UCSD-AML1 (cell line): ENCODE measurements around the gene GOLGA6C.
"Not testable (repeated sequence)": the region's sequence is repeated elsewhere in the genome, so short reads cannot be mapped to it uniquely, and the experiment has no call there.

Experiments used
- DNase-seq: peaks from one replicate; lab custom pipeline; 2025; ENCODE audit not compliant: unreplicated experiment; lab: John Stamatoyannopoulos, UW

Gene GOLGA6C, protein sequence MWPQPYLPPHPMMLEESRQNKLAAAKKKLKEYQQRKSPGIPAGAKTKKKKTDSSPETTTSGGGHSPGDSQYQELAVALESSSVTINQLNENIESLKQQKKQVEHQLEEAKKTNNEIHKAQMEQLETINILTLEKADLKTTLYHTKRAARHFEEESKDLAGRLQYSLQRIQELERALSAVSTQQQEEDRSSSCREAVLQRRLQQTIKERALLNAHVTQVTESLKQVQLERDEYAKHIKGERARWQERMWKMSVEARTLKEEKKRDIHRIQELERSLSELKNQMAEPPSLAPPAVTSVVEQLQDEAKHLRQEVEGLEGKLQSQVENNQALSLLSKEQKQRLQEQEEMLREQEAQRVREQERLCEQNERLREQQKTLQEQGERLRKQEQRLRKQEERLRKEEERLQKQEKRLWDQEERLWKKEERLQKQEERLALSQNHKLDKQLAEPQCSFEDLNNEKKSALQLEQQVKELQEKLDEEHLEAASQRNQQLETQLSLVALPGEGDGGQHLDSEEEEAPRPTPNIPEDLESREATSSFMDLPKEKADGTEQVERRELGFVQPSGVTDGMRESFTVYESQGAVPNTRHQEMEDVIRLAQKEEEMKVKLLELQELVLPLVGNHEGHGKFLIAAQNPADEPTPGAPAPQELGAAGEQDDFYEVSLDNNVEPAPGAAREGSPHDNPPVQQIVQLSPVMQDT

DNA sequence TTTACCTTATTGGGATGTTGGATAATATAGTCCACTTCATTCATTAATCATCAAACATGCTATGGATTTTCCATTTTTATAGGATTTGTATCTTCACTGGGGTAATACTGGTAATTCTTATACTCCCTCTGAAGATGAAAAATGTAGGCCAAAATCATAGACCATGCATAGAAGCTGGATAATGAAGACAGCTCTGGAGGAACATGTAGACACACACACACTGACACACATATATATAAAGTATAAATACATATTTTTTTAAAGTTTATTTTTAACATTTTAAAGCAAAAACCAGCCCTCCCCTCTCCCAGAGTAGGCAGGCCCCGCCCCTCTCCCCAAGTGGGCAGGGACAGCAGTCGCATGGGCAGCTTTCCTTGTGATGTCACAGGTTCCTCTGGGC, at the start of gene GOLGA6C:
TSS of gene GOLGA6C (plus strand) at position 301 of the 400 bp plus-strand sequence. CDS start 265 bp downstream, outside the sequence.
- DNase-seq = not testable (repeated sequence)

DNA sequence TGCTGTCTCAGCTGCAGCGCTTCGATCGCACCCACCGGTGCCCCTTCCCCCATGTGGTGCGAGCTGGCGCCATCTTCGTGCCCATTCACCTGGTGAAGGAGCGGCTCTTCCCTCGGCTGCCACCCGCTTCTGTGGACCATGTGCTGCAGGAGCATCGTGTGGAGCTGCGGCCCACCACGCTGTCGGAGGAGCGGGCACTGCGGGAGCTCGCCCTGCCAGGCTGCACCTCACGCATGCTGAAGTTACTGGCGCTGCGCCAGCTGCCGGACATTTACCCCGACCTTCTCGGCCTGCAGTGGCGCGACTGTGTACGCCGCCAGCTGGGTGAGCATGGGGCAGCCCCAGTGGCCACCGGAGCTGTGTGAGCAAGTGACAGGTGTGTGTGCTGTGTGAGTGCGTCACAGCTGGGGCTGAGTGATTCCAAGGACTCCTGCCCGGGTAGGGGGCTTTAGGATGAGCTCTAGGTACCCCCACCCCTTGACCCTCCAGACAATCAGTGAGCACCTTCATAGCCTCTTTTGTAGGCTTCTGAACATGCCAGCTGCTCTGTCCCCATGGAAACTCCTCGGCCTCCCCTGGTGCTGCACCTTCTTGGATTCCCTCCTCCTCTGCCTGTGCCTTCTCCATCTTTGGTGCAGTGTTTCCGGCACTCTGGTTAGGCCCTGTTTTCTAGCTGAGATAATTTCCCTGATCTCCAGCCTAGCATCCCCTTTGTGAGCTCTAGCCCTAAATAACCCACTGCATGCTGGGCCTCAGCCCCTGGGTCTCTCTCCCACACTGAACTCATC, 49.4 kb upstream of the GOLGA6C start:
- DNase-seq = no peak

DNA sequence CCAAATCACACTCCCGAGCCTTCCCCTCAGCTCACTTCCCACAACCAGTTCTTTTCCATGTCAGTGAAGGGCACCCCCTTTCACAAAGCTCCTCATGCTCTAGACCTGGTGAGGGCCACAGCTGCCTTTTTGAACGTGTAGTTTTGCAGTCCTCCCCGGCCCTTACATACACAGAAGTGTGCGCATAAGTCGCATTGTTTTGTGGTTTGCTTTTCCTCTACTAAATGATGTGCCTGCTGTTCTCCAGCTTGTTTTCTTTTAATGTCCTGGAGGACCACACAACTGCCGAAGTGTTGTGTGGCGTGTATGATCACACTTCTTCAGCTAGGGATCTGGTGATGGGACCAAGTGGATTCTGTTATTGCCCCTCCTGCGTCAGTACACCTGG, 48.9 kb upstream of the GOLGA6C start:
- DNase-seq = no peak

DNA sequence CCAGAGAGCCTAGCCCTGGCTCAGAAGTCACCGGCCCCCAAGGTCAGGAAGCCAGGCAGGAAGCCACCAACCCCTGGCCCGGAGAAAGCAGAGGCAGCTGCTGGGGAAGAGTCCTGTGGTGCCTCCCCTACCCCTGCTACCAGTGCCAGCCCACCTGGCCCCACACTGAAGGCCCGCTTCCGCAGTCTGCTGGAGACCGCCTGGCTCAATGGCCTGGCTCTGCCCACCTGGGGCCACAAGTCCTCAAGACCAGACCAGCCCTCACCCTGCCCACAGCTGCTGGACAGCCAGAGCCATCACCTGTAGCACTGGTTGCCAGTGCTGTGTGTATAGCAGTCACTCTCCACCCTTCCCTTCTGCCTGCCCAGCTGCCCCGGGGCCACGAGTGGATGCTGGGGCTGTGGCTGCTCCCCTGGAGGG, 47.3 kb upstream of the GOLGA6C start:
- DNase-seq = peak; percentile 32

DNA sequence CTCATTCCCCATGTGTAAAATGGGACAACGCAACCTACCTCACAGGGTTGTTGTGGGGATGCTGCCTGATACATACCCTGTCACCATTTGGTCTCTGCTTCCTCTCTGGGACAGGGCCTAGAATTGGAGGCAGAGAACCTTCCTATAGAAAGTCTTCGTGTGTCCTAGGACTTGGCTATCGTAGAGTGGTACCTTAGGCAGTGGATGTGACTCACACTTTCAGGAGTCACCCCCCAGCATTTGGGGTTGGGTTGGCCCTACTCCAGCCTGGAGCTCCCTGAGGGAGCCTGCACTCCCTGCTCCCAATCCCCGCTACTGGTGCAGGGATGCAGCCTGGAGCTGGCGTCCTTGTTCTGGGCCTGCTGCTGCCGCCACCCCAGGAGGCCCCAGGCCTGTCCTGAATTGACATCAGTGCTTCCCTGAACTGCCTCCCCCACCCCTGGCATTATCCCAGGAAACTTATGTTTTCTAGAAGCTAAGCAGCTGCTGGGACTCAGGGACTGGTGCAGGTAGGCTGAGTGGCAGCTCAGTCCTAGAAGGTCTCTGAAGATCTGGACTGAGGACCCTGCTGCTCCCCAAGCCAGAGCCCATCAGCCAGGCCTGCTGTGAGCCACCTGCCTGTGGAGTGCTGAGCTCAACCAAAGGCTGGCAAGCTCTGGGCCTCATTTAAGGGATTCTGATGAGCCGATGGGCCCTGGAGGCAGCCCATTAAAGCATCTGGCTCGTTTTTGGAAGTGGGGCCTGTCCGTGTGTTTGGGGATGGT, 46.5 kb upstream of the GOLGA6C start:
- no peak for DNase-seq

DNA sequence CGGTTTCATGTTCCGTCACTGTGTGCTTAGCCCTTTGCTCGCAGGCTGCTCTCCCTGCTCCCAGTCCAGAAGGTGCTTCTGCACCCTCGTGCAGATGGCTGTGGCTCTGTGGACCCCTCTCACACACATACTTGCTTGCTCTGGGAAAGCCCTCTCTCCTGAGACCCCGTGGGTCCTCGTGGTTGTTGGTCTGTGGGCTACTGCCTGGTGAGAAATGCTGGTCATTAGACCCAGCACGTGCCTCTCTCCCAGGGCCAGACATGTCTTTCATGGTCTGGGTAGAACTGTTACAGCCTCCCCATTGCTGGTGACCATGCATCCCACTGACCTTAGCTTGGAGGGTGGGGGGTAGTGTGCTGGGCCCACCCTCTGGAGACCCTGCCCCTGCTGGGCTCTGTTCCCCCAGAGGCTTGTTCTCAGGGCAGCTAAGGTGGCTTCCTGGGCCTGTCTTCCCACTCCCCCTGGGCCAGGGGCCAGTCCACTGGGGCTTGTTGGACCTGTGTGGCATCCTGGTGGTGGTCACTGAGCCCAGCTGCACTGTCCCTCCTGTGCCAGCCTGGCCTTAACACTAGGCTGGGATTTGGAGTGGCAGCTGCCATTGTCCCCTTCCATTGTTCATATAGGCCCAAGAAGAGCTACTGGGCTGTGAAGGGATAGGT, 45.8 kb upstream of the GOLGA6C start:
- no peak for DNase-seq

DNA sequence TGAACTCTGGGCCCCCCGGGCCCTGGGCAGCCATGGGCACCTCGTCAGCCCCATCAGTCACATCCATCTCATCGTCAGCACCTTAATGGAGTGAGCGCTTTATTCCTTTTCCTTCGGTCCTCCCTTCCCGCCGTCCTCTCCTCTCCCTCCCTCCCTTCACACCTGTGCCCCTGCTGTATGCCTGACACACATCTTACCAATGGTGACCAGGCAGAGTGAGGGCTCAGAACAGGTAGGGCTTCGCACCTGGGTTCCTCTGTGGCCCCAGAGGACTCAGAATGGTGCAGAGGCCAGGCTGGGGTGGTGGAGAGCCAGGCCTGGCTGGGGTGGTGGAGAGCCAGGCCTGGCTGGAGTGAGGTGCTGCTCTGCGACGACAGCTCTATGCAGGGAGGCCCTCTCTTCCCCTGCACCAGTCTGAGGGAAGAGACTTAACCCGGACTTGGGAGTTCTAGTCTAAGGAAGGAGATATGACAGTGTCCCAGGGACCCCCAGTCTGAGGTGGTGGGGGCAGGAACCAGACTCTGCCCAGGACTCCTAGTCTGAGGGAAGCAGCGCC, 44.8 kb upstream of the GOLGA6C start:
- no peak for DNase-seq

DNA sequence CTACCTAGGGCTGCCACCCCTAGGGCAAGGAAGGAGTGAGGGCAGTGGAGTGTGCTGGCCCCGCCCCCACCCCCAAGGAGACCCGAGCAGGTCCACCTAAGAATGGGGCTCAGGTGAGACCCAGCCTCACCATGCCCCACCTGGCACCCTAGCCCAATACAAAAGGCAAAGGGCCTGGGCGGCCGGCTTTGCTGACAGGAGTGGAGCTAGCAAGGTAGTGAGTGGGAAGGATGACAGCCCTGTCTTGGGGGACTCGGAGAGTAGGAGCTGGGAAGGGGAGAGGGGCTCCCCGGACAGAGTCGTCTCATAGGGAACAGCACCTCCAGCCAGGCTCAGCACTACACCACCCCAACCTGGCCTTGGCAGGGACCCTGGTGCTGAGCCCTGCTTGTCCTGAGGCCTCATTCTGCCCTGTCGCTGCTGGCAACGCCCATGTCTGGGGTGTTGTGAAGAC, 44.3 kb upstream of the GOLGA6C start:
- DNase-seq = peak; percentile 61

DNA sequence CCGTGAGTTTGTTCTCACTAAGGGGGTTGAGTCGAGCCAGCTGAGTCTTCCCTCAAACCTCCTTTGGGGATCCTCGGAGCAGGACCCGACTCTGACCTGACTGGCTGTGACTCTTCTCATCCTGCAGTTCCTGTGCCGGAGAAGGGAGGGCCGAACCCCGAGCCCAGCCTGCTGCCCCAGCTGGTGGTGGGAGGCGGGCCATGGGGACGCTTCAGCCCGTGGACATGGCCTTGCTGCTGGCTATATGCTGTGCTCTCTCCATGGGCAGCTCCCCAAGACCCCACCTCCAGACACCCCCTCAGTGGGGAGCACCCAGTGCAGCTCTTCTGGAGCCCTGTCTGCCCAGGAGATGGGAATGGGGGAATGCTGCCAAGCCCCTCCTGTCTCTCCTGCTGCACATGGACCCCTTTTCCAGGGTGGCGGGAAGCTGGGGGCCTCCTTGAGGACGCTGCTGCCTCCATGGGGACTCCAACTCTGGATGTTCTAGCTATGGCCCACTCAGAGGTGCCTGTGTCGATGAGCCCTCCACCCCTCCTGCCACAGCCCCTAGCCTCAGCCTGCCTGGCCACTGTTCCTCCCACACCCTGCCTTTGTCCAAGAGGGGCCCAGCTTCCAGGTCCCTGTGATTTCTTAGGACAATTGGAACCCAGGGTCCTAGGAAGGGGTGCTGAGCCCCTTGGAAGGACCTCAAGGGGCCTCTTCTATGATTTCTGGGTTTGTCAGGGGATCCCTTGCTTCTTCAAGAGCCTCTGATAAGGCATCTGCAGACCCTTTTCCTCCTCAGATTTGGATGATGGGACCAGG, 43.6 kb upstream of the GOLGA6C start:
- peak; percentile 61 for DNase-seq

DNA sequence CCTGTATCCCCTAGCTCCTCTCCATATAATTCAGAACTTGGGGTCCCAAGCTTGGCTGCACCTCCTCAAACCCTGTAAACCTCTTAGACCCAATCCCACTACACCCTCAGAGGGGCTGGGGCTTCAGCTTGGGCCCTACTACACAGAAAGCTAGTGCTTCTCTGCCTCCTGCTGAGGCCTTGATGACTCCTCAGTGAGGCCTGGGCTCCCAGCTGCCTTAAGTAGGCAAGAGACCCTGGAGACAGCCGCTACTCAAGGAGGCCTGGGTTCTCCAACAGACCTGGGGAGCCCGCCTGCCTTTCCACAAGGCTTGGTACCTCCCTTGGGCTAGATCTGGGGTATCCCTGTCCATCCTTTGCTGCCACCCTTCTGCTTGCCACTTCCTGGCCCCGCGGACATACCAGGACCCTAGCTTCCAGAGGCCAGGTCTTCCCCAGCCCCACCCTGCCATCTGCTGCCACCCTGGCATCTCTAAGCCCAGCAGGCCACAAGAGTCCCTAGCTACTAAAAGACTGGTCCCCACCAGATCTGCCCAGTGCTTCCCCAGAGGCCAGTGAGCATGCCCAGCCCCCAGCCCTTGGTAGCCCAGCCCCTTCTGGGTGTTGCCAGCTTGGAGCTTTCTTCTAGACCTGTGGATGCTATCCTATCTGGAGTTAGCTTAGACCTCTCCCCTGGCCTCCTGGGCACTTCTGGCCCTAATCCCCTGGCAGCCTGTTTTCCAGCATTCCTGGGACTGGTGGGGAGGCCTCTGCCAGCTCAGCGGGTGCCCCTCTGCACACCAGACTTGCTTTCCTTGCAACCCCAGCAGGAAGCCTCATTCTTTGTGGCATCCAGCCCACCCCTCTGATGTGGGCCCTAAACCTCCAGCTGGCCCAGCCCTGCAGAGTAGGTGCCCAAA, 42.8 kb upstream of the GOLGA6C start:
- peak; percentile 64 for DNase-seq

DNA sequence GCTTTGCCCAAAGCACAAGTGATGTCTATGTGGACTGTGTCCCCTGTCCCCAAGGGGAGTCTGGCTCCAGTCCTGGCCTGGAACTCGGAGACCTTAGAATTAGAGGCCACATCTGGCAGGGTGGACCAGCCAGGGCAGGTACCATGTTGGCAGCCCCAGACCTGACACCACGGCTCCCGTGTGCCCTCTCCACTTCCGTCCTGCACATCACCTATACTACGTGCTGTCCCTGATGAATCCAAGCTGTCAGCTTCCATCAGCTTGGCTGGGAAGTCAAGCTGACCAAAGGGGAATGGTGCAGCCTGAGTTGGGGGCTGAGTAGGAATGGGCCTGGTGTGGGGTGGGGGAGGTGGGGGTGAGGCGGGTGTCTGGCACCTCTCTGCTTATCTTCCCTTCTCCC, 41.1 kb upstream of the GOLGA6C start:
- DNase-seq = no peak

DNA sequence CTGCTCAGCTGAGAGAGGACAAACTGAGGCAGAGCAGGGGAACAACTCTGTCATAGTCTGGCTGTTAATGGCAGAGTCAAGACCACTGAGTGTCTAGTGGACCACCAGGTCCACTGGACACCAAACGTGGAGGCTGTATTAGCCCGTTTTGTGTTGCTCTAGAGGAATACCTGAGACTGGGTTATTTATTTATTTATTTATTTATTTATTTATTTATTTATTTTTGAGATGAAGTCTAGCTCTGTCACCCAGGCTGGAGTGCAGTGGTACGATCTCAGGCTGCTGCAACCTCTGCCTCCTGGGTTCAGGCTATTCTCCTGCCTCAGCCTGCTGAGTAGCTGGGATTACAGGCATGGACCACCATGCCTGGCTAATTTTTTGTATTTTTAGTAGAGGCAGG, 40.6 kb upstream of the GOLGA6C start:
- DNase-seq = not testable (repeated sequence)

DNA sequence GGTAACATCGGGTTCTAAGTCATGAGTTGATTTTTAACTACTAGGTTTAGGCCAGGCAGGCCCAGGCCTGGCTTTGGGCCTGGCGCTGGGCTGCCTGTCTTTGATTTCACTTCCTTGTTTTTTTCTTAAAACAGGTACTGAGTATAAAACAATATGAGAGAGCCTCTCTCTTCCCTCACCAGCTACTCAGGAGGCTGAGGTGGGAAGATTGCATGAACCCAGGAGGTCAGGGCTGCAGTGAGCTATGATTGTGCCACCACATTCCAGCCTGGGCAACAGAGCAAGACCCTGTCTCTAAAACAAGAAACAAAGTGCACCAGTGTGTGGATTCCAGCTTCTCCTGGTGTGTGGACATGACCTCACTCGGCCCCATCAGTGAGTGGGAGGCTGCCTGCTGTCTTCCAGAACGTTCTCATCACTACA, 38.6 kb upstream of the GOLGA6C start:
- DNase-seq = not testable (repeated sequence)

DNA sequence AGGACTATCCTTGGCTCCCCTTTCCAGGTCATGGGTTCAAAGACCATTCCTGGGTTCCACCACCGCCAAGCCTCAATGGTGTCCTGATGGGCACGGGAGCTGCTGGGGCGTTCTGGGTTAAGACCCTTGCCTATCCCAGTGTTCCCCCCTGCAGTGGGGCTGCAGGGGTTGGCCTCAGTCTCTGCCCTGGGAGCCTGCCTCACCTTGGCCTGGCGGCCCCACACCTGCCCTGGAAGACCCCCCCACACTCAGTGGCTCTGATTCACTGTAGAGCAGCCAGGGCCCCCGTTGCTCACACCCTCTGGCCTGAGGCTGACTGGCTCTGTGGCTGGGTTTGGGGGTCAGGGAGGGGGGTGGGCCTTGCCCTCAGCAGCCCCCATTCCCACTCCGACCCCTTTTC, 34.4 kb upstream of the GOLGA6C start:
- DNase-seq = no peak

DNA sequence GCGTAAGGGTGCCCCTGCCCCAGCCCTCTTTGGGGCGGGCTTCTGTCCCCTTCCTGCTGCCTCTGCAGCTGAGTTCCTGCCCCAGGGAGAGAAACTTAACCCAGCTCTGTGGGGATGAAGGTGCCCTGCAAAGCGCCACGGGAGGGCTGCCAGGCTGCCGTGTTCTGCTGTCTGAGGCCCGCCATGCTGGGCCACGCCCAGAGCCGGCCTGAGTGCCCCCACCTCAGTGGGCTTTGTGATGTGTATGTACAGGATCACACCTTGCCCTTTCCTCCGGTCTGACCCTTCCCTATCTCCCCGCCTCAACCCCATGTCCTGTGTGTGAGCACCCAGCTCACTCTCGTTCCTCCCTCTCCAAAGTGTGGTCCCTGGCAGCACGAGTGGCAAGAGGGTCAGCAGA, 33.9 kb upstream of the GOLGA6C start:
- DNase-seq = no peak

DNA sequence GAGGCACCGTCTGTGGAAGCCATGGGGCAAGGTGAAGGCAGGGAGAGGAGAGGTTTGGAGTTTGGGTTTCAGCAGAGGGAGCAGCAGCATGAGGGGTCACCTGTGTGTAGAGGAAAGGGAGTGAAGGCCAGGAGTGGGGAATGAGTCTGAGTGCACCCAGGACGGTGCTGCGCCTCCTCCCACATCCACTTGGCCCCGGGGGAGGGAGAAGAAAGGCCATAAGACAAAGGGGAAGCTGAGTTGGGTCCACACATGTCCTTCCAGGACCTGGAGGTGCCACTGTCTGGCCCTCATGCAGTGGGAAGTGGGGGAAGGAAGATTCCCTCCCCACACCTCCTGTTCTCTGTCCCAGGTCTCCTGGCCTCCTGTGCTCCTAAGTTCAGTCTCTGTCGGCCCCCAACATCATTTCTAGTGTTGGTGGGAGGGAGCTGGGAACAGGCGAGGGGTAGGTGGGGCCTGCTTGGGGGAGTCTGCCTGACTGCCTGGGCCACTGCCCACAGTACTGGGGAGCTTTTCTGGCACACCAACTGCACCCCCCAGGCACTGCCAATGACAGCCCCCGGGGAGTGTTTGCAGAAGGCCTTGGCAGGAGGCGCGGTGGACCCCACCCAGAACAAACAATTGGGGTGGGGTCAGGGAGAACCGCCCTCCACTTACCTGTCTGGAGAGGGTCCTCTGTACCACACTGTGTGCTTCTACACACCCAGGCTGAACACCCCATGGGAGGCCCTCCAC, 32.9 kb upstream of the GOLGA6C start:
- DNase-seq = not testable (repeated sequence)

DNA sequence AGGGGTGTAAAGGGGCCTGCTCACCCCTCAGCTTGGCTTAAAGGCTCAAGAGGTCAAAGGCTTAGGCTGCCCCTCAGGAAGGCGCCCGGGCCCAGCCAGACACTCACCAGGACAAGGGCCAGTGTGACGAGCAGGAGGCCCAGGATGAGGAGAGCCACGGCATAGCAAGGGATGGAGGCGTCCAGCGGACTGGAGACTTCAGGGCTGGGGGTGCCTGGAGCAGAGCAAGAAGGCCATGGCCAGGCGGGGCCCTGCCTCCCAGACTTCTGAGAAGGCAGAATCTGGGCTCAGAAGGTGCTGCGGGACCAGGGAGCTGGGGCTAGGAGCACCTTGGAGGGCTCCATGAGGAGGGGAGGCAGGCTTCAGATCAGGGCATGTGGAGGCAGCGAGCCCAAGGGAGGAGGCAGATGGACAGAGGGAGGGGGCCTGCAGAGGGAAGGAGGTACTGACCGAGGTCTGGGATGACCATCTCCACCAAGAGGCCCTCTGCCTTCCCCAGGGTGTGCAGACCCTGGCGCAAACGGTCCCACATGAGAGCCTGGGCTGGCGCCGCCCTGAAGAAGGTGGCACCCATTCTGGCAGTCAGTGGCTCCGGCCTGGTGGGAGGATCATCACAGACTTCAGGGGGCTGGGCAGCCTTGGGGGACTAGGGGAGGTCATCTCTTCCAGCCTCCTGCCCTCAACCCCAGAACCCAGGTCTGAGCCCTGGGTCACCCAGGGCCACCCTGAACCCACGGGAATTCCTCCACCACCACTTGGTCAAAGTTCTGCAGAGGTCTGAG, 32.0 kb upstream of the GOLGA6C start:
- DNase-seq = no peak
